Umbilical cord (tissue), 2 donors: ENCODE results near the gene NDUFS8. TPM values are rescaled to one million over a fixed set of nuclear protein-coding genes. Genes with fewer than 3 reads are reported as not detected.

Experiments
- DNase-seq: peaks from one replicate; pipeline ENCODE4 v3.0.0-alpha.2; 2015; ENCODE audit warnings: low spot score
- total RNA-seq: library from RNA; depleted of rRNA; stranded (reverse); fragments of >200 nt; gene quantifications from one replicate; pipeline ENCODE4 v1.2.3, GENCODE V29; 2014; ENCODE audit warnings: low replicate concordance; ENCODE audit not compliant: insufficient read depth

NDUFS8 gene
- total RNA-seq, 1 donor from 2014 or later = 52.7 TPM

DNA sequence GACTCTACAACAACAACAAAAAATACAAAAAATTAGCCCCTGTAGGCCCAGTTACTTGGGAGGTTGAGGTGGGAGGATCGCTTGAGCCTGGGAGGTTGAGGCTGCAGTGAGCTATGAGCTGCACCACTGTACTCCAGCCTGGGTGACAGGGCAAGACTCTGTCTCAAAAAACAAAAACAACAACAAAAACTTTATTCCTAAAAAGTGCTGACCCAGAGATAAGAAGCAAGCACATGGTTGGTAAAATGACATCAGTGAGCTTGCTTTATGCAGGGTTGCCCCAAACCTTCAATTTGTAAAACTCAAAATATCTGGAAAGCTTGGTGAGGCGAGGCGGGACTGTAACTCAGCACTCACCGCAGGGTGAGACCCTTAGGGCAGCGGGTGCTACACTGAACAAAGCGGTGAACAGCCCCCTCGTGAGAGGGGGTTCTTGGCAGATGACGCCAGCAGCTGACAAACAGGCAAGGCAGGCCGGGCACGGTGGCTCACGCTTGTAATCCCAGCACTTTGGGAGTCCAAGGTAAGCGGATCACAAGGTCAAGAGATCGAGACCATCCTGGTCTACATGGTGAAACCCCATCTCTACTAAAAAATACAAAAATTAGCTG lies 4.9 kb downstream of the NDUFS8 start:
- DNase-seq = no peak

DNA sequence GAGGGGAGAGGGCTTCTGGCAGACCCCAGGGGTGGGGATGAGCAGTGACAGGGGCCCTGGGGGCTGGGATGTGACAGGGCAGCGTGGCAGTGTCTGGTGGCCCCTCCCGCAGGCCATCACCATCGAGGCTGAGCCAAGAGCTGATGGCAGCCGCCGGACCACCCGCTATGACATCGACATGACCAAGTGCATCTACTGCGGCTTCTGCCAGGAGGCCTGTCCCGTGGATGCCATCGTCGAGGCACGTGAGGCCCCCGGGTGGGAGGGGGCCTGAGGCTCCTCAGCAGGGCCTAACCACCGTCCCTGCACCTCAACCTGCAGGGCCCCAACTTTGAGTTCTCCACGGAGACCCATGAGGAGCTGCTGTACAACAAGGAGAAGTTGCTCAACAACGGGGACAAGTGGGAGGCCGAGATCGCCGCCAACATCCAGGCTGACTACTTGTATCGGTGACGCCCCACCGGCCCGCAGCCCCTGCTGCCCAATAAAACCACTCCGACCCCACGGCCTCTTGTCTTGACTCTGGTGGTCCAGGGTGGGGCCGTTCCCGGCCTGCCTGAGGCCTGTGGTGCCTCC lies 5.7 kb downstream of the NDUFS8 start:
- DNase-seq = no peak

DNA sequence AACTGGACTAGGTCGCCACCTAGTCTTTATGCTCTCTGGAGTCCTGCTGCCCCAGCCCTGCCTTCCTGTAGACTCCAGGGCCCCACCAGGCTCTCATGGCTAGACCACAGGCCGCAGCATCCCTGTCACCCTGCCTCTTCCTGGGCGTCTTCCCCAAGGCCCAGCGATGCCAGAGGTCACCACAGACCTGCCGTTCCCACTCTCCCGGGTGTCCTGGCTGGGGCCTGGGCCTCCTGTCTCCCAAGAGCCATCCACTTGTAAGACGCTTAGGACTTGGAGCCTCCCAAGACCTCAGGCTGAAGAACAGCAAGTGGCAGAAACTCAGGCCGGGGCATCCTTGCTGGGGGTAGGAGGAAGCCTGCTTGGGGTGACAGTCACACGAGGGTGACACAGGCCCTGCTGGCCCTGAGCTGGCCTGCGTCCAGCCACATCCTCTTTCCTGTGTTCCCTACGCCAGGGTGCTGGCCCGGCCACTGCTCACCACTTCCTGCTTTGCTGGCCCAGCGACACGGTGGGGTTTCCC lies 6.3 kb downstream of the NDUFS8 start:
- no peak for DNase-seq

DNA sequence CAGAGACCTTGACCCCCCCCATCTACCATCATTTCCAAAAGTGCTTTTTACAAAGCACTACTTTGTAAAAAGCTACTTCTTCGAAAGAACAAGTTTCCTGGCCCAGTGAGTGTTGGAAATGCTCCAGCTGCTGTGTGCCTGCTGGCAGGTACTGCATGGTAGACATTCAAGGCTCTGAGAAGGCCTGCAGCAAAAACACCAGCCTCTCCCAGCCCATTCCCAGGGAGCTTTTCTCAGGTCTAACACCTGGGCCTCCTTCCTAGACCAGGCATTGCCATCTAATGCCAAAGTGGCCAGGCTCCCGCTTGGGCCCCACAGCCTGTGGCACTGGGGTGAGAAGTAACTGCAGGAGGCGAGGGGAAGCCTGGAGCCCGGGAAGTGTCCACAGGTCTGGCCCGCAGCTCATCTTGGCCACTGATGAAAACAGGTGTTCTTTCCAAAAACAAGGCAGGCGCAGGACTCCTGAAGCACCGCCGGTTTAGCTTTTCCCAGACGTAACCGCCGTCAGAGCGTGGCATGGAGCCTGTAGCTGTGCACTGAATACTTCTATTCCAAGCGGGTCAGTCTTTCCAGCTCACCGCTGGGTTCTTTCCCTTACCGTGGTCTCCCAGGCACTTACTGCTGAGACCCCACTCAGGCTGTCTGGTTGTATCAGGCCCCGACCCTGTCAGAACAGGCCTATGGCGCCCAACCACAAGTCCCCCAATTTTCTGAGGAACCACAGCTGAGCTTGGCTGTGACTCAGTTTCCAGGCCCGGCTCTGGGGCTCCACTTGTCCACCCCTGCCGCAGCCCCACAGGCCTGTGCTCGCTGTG lies 7.1 kb downstream of the NDUFS8 start:
- no peak for DNase-seq

DNA sequence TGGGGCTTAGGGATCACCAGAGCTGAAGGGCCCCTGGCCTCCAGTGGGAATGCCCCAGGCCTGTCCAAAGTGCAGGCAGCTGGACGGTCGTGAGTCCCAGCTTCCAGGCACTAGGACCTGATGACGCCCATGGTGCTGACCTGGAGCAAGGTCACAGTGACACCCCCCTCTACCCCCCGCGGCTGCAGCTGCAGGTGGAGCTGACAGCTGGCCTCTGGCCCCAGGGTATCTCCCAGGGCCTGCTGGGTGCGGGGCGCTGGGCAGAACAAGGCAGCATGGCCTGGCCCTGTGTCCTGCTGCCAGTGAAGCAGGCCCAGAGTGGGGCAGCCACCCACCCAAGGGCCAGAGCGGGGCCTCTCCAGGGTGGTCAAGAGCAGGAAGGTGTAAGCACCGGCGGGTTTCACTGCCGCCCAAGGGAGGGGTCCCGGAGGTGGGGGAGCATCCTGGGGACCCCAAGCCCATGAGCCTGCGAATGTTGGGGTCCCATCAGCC lies 7.8 kb downstream of the NDUFS8 start:
- no peak for DNase-seq

DNA sequence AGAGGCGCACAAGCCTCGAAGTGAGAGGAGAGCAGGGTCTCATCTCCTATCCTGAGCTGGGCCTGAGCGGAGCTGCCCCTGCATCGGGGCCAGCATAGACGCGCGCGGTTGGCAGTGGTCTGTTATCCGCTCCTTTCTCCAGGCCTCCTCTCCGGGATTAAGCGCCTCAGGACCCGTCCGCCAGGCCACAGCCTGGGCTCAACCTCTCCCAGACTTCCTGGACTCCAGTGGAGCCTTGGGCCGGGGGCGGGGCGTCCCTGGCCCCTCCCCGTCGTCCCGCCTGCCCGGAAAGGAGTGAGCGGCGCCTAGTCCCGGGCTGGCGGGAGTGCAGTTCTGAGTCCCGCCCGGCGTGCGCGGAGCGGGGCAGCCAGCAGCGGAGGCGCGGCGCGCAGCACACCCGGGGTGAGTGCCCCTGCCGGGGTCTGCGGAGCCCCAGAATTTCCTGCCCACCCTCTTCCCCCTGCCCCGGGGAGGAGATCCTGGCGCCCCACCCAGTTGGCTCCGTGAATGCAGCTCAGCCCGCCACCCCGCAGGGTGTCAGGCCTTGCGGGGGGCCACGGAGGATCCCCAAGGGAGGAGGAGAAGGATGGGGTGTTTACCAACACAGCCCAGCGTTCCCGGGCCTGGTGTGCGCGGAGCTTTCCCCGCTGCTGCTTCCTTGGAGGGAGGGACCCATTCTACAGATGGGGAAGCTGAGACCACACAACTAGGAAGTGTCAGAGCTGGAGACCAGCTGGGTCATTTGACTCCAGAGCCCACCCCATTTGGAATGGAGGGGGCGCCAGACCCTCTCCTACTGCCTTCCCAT lies 8.4 kb downstream of the NDUFS8 start, which contains the start of gene TCIRG1:
TCIRG1 (plus strand) TSS at position 308 of the 808 bp plus-strand sequence. CDS start 2,247 bp downstream, outside the sequence.
- peak; percentile 94 for DNase-seq

DNA sequence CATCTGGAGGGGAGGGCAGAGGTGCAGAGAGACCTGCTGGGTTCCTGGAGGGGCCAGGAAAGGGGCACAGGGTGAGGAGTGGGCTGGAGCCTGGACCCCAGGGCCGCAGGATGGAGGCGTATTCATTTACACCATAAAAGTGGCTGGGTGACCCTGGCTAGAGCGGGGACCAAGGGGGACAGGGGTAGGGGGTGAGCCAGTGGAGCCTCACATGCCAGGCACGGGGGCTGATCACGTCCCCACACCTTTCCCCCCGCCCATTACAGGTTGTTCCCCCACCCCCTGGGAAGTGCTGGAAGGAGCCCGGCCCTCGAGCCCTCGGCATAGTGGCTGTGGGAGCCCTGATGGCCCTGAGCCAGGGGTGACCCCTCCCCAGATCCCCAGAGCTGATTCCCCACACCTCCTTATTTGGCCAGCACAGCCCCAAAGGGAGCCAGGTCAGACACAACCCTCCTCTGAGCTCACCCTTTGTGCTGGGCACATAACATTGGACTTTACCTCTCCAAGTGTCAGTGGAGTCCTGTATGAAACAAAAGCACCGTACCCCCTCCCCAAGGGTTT lies 9.1 kb downstream of the NDUFS8 start:
- no peak for DNase-seq

DNA sequence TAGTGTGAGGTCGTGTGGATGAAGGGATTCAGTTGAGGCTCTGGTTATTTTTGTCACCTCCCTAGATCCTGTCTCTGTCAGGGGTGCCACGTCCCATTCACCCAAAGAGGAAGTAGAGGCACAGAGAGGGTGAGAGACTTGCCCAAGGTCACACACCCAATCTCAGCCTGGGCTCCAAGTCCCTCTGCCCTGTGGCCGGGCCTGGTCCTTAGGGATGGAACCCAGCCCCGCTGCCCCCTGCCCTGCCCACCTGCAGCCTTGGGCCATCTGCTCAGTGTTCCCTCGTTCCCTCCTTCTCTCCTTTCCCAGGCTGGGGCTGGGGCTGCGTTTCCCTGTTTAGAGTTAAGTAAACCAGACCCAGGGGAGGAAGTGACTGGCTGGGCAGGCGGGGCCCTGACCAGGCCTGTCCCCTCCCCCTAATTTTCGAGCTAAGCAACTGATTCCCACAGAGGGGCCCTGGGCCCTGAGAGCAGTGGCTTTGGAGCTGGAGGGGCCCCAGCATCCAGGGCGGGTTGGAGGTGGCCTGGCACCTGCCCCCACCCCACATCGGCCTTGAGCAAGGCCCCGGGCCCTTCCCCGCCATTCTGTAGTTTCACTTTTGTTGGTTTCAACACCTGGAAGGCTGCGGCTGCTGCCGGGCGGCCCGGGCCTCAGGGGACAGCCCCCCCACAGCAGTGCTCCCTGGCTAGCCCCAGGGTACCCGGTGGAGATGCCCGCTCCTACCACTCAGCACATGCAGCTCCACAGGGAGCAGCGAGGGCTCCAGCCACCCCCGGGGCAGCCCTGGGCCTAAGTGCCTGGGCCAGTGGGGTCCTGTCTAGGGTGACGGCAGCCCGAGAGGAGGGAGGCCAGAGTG lies 9.8 kb downstream of the NDUFS8 start:
- DNase-seq = peak; percentile 92

DNA sequence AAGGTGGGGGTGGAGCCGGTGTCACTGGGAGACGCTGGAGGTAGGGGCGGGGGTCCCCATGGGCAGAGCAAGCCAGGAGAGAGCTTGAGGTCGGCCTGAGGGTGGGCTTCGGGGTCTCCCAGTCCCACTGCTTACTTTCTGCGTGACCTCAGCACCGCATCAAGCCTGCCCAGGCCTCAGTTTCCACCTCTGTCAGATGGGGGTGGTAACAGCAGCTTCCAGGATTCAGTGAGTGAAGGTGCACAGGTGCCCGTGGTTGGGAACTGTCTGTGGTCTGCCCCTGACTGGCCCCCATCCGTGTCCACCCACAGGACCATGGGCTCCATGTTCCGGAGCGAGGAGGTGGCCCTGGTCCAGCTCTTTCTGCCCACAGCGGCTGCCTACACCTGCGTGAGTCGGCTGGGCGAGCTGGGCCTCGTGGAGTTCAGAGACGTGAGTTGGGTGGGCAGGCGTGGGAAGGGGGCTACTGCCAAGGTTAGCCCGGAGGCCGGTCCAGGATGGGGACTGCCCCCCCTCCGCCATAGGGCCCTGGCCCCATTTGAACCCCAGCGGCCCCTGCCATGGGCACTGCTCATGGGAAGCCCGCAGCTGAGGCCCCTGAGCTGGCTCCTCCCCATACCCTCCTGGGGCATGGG lies 10.6 kb downstream of the NDUFS8 start:
- no peak for DNase-seq

DNA sequence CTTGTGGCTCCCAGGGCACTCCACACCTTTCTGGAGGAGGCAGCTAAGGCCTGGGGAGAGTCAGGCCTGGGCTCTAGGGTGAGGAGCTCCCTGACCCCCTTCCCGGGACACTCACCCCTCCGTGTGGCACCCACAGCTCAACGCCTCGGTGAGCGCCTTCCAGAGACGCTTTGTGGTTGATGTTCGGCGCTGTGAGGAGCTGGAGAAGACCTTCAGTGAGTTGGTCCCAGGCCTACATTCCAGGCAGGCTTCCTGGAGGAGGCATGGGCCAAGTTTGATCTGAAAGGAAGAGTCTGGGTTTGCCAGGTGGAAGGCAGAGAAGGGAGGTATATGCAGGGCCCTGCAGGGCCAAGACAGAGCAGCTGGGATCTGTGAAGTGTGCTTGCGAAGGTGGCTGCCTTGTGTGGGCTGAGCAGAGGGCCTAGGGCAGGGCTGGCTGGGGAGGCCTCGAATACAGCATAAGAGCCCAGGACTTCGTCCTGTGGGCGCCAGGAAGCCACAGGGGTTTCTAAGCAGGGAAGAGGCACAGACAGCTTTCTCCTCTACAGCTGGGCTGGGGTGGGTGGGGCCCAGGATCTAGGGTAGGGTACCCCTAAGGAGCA lies 11.2 kb downstream of the NDUFS8 start:
- DNase-seq = no peak

DNA sequence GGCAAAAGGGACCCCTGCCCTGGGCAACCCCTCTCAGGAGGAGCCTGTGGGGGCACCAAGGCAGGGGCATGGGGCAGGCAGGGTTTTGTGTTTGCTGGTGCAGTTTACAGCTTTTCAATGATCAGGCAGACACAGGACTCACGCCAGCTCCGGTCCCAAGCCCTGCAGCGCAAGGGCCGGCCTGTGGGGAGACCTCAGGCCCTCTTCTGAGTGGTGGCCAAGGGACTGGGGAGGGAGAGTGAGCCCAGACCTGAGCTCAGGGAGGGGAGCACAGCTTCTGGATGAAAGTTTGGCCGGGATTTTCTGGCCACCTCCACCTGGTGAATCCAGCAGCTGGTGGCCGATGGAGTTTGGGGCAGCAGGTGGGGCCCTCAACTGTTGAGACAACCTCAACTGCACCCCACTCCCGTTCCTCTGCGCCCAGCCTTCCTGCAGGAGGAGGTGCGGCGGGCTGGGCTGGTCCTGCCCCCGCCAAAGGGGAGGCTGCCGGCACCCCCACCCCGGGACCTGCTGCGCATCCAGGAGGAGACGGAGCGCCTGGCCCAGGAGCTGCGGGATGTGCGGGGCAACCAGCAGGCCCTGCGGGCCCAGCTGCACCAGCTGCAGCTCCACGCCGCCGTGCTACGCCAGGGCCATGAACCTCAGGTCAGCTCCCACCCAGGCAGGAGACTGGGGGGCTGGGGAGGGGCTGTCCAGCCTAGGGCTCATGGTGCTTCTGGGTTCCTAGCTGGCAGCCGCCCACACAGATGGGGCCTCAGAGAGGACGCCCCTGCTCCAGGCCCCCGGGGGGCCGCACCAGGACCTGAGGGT lies 11.9 kb downstream of the NDUFS8 start:
- no peak for DNase-seq

DNA sequence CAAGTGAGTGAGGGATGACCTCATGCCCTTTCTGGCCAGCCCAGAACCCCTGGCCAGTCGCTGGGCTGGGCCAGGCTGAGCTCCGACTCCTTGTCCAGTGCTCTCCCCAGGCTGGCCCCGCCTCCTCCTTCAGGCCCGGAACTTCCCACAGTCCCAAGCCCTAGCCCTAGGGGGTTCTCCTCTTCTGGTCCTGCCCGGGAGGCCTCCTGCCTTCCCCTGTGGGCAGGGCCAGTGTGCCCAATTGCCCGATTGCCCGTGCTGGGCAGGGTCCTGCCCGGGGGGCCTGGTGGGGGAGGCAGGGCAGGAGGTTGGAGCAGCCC lies 12.5 kb downstream of the NDUFS8 start:
- DNase-seq = no peak

DNA sequence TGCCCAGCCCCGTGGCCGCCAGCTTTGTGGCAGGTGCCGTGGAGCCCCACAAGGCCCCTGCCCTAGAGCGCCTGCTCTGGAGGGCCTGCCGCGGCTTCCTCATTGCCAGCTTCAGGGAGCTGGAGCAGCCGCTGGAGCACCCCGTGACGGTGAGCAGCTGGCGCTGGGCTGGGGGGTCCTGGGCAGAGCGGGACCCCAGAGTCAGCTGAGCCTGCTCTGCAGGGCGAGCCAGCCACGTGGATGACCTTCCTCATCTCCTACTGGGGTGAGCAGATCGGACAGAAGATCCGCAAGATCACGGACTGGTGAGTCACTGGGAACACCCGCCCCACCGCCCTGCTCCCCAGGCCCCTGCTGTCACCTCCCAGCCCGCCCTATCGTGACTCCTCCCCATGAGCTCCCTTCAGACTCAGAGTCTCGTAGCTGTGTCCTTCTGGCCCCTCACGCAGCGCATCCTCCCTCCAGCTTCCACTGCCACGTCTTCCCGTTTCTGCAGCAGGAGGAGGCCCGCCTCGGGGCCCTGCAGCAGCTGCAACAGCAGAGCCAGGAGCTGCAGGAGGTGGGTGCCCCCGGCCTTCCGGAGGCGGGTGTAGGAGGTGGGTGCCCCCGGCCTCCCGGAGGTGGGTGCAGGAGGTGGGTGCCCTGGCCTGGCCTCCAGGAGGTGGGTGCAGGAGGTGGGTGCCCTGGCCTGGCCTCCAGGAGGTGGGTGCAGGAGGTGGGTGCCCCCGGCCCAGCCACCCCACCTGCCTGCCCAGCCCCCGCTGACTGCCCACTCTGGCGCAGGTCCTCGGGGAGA lies 13.1 kb downstream of the NDUFS8 start:
- peak; percentile 97 for DNase-seq

DNA sequence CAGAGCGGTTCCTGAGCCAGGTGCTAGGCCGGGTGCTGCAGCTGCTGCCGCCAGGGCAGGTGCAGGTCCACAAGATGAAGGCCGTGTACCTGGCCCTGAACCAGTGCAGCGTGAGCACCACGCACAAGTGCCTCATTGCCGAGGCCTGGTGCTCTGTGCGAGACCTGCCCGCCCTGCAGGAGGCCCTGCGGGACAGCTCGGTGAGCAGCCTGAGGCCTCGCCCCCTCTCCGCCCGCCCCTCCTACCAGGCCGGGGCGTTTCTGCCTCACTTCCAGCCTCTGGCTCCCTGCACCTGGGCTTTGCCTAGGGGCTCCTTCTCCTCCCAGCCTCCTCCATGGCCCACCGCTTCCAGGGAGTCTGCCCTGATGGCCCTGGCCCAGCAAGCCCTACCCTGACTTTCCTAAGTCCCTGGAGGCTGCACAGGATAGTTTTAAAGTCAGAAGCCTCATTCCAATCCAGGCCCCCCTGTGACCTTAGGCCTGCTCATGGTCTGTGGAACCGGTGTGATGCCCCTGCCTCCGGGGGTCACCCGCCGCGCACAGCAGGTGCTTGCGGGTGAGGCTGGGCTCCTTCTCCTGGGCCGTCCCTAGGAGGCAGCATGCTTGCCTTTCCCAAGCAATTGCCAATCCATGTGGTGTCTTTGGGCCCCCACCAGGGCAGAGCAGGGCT lies 13.8 kb downstream of the NDUFS8 start:
- no peak for DNase-seq

DNA sequence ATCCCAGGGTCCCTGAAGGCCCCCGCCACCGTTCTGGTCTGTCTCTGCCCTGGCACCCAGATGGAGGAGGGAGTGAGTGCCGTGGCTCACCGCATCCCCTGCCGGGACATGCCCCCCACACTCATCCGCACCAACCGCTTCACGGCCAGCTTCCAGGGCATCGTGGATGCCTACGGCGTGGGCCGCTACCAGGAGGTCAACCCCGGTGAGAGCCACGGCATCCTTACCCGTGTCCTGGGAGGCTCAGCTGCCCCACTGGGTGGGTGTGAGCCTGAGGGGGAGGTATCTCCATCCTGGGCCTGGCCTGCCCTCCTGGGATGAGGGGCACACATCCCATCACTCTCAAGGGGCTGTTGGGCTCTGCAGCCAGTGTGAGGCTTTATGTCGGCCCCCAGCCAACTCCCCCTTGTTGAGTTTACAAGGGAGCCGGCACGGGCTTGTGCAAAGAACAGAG lies 14.4 kb downstream of the NDUFS8 start:
- no peak for DNase-seq

DNA sequence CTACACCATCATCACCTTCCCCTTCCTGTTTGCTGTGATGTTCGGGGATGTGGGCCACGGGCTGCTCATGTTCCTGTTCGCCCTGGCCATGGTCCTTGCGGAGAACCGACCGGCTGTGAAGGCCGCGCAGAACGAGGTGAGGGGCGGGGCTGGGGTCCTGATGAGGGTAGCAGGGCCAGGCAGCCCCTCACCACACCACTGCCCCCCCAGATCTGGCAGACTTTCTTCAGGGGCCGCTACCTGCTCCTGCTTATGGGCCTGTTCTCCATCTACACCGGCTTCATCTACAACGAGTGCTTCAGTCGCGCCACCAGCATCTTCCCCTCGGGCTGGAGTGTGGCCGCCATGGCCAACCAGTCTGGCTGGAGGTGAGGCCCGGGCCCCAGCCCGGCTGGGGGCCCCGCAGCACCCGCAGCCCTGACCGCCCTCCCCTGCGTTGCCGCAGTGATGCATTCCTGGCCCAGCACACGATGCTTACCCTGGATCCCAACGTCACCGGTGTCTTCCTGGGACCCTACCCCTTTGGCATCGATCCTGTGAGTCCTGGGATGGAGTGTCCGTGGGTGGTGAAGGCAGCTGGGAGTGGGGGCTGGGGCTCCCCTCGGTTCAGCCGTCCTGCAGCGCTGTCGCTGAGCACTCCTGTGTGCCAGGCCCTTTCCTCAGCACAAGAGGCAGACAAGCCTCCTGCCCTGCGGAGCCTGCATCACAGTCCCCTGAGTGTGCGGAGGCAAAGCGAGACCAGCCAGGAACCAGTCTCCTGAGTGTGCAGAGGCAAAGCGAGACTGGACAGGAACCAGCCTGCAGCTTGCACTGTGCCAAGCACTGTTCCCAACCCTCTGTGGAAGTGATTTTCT lies 17.2 kb downstream of the NDUFS8 start:
- no peak for DNase-seq
